ENCODE measurements around the gene PIEZO1.

DNA sequence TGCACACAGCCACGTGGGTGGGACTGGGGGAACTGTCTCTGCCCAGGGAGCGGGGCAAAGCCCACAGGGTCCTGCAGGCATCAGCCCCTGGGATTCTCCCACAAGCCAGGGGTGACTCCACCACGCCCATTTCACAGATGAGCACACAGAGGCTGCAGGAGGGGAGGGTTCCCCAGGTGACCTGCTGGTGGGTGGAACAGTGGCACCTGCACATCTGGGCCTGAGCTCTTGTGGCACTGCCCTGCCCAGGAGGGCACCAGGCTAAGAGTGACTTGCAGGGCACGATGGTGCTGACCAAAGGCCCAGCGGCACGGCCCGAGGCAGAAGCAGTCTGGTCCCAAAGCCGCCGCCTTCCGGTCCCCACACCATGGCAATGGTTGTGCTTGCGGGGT, 23.9 kb downstream of the PIEZO1 start:
- TF ChIP-seq CTCF (IDR thresholded peaks at IDR 0.05) (no peak), EZH2 (IDR thresholded peaks at IDR 0.05) (no peak), EZH2phosphoT487 (IDR thresholded peaks at IDR 0.05) (no peak)
